Raji (cell line): Measurements from ENCODE around the gene CLMN.

ENCODE experiments used
- POLR2A ChIP-seq: IDR thresholded peaks from 2 replicates; pipeline ENCODE4 v1.6.1; 2011; ENCODE audit warnings: low read depth, low read length, control low read depth; ENCODE audit not compliant: insufficient read depth

CLMN gene

GRCh38 chr14:95305145-95305544 is 14.6 kb downstream of the CLMN start:
- TF ChIP-seq POLR2A, result no peak

- no peak for TF ChIP-seq POLR2A
Measured at GRCh38 chr14:95304342-95304741, 15.4 kb downstream of the CLMN start.

- no peak for TF ChIP-seq POLR2A
Measured at GRCh38 chr14:95303552-95303951, 16.2 kb downstream of the CLMN start.

- no peak for TF ChIP-seq POLR2A
Measured at GRCh38 chr14:95302667-95303506, 16.8 kb downstream of the CLMN start.

GRCh38 chr14:95301527-95302187 is 18.1 kb downstream of the CLMN start:
- TF ChIP-seq POLR2A, result no peak

- TF ChIP-seq POLR2A, result no peak
Measured at GRCh38 chr14:95300697-95301526, 18.8 kb downstream of the CLMN start.

- no peak for TF ChIP-seq POLR2A
Measured at GRCh38 chr14:95300002-95300696, 19.6 kb downstream of the CLMN start.

- no peak for TF ChIP-seq POLR2A
Measured at GRCh38 chr14:95299271-95299670, 20.4 kb downstream of the CLMN start.

GRCh38 chr14:95297832-95298231 is 21.9 kb downstream of the CLMN start:
- no peak for TF ChIP-seq POLR2A

- TF ChIP-seq POLR2A, result no peak
Measured at GRCh38 chr14:95296966-95297365, 22.7 kb downstream of the CLMN start.

- no peak for TF ChIP-seq POLR2A
Measured at GRCh38 chr14:95295600-95296376, 23.9 kb downstream of the CLMN start.

- no peak for TF ChIP-seq POLR2A
Measured at GRCh38 chr14:95294834-95295599, 24.7 kb downstream of the CLMN start.

GRCh38 chr14:95294320-95294719 is 25.4 kb downstream of the CLMN start:
- no peak for TF ChIP-seq POLR2A
